Lower leg skin (tissue), 3 donors: ENCODE results near the gene SMC3.

ENCODE experiments used
- CTCF ChIP-seq, 3 donors: fragments of 450-650 bp; IDR thresholded peaks; one replicate each; pipeline ENCODE4 v1.5.1; 2016; ENCODE audit warnings: antibody characterized with exemption in 3 of 3, mild to moderate bottlenecking in 3 of 3, moderate library complexity in 2 of 3
- POLR2A ChIP-seq, 2 donors: fragments of 450-650 bp; IDR thresholded peaks; one replicate each; pipeline ENCODE4 v1.6.1; 2016 to 2017; ENCODE audit warnings: antibody characterized with exemption in 2 of 2, mild to moderate bottlenecking in 1 of 2, moderate library complexity in 1 of 2

GRCh38 chr10:110634527-110635209 is 67.2 kb downstream of the SMC3 start:
- TF ChIP-seq POLR2A (IDR thresholded peaks at IDR 0.05) (no peak), CTCF (IDR thresholded peaks at IDR 0.05) (no peak)
